WTC11 (cell line): ENCODE measurements around the gene ZSCAN23.

Experiments
- CREB1 ChIP-seq: sonication (generic); formaldehyde crosslinking; IDR thresholded peaks from 2 replicates; pipeline ENCODE4 v1.8.0; 2023; ENCODE audit warnings: mild to moderate bottlenecking, missing genetic modification reagents
- FOXP1 ChIP-seq: sonication (generic); formaldehyde crosslinking; IDR thresholded peaks from 2 replicates; pipeline ENCODE4 v1.8.0; 2022; ENCODE audit warnings: missing genetic modification reagents, mild to moderate bottlenecking, moderate library complexity, borderline replicate concordance
- JUN ChIP-seq: sonication (generic); formaldehyde crosslinking; IDR thresholded peaks from 2 replicates; pipeline ENCODE4 v1.8.0; 2023; ENCODE audit warnings: mild to moderate bottlenecking, missing genetic modification reagents
- MAX ChIP-seq: sonication (generic); formaldehyde crosslinking; IDR thresholded peaks from 2 replicates; pipeline ENCODE4 v1.8.0; 2022; ENCODE audit warnings: mild to moderate bottlenecking, missing genetic modification reagents
- NR2C2 ChIP-seq: sonication (generic); formaldehyde crosslinking; IDR thresholded peaks from 2 replicates; pipeline ENCODE4 v1.8.0; 2022; ENCODE audit warnings: mild to moderate bottlenecking, missing genetic modification reagents
- USF1 ChIP-seq: sonication (generic); formaldehyde crosslinking; IDR thresholded peaks from 2 replicates; pipeline ENCODE4 v1.8.0; 2022; ENCODE audit warnings: mild to moderate bottlenecking, missing genetic modification reagents
- ZNF138 ChIP-seq: sonication (generic); formaldehyde crosslinking; conservative IDR thresholded peaks from 2 replicates; pipeline ENCODE4 v1.8.1; 2022; ENCODE audit warnings: mild to moderate bottlenecking, moderate library complexity, missing genetic modification reagents
- ZNF317 ChIP-seq: sonication (generic); formaldehyde crosslinking; IDR thresholded peaks from 2 replicates; pipeline ENCODE4 v1.8.1; 2023; ENCODE audit warnings: low read depth, mild to moderate bottlenecking, moderate library complexity, missing genetic modification reagents, borderline replicate concordance
- TF ChIP-seq, protein P1 (sequence below): fragments of 200-600 bp; IDR thresholded peaks from 2 replicates; pipeline ENCODE4 v1.8.0; 2022; ENCODE audit warnings: antibody characterized with exemption
- TF ChIP-seq, protein P2 (sequence below): fragments of 250-450 bp; sonication (Bioruptor Pico); IDR thresholded peaks from 2 replicates; pipeline ENCODE4 v1.9.0; 2021; ENCODE audit warnings: mild to moderate bottlenecking
- TF ChIP-seq, protein P3 (sequence below): sonication (generic); formaldehyde crosslinking; IDR thresholded peaks from 2 replicates; pipeline ENCODE4 v1.8.1; 2023; ENCODE audit warnings: mild to moderate bottlenecking, missing genetic modification reagents, borderline replicate concordance

DNA sequence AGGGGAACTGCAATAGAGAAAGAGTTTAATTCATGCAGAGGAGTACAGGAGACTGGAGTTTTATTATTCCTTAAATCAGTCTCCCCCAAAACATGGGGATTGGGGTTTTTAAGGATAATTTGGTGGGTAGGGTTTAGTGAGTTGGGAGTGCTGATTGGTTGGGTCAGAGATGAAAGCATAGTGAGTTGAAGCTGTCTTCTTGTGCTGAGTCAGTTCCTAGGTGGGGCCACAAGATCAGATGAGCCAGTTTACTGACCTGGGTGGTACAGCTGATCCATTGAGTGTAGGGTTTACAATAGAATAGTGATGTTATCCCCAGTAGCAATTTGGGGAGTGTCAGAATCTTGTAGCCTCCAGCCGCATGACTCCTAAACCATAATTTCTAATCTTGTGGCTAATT is 43.2 kb upstream of the ZSCAN23 start:
- TF ChIP-seq ZNF138 (CRISPR knock-in tag) (no peak), USF1 (no peak), CREB1 (CRISPR knock-in tag) (no peak), NR2C2 (CRISPR knock-in tag) (no peak), MAX (CRISPR knock-in tag) (no peak), ZNF317 (CRISPR knock-in tag) (no peak), FOXP1 (CRISPR knock-in tag) (no peak), JUN (CRISPR knock-in tag) (no peak)
- TF ChIP-seq, protein P1, sequence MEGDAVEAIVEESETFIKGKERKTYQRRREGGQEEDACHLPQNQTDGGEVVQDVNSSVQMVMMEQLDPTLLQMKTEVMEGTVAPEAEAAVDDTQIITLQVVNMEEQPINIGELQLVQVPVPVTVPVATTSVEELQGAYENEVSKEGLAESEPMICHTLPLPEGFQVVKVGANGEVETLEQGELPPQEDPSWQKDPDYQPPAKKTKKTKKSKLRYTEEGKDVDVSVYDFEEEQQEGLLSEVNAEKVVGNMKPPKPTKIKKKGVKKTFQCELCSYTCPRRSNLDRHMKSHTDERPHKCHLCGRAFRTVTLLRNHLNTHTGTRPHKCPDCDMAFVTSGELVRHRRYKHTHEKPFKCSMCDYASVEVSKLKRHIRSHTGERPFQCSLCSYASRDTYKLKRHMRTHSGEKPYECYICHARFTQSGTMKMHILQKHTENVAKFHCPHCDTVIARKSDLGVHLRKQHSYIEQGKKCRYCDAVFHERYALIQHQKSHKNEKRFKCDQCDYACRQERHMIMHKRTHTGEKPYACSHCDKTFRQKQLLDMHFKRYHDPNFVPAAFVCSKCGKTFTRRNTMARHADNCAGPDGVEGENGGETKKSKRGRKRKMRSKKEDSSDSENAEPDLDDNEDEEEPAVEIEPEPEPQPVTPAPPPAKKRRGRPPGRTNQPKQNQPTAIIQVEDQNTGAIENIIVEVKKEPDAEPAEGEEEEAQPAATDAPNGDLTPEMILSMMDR, result no peak
- TF ChIP-seq, protein P2, sequence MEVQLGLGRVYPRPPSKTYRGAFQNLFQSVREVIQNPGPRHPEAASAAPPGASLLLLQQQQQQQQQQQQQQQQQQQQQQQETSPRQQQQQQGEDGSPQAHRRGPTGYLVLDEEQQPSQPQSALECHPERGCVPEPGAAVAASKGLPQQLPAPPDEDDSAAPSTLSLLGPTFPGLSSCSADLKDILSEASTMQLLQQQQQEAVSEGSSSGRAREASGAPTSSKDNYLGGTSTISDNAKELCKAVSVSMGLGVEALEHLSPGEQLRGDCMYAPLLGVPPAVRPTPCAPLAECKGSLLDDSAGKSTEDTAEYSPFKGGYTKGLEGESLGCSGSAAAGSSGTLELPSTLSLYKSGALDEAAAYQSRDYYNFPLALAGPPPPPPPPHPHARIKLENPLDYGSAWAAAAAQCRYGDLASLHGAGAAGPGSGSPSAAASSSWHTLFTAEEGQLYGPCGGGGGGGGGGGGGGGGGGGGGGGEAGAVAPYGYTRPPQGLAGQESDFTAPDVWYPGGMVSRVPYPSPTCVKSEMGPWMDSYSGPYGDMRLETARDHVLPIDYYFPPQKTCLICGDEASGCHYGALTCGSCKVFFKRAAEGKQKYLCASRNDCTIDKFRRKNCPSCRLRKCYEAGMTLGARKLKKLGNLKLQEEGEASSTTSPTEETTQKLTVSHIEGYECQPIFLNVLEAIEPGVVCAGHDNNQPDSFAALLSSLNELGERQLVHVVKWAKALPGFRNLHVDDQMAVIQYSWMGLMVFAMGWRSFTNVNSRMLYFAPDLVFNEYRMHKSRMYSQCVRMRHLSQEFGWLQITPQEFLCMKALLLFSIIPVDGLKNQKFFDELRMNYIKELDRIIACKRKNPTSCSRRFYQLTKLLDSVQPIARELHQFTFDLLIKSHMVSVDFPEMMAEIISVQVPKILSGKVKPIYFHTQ, result no peak
- TF ChIP-seq, protein P3, sequence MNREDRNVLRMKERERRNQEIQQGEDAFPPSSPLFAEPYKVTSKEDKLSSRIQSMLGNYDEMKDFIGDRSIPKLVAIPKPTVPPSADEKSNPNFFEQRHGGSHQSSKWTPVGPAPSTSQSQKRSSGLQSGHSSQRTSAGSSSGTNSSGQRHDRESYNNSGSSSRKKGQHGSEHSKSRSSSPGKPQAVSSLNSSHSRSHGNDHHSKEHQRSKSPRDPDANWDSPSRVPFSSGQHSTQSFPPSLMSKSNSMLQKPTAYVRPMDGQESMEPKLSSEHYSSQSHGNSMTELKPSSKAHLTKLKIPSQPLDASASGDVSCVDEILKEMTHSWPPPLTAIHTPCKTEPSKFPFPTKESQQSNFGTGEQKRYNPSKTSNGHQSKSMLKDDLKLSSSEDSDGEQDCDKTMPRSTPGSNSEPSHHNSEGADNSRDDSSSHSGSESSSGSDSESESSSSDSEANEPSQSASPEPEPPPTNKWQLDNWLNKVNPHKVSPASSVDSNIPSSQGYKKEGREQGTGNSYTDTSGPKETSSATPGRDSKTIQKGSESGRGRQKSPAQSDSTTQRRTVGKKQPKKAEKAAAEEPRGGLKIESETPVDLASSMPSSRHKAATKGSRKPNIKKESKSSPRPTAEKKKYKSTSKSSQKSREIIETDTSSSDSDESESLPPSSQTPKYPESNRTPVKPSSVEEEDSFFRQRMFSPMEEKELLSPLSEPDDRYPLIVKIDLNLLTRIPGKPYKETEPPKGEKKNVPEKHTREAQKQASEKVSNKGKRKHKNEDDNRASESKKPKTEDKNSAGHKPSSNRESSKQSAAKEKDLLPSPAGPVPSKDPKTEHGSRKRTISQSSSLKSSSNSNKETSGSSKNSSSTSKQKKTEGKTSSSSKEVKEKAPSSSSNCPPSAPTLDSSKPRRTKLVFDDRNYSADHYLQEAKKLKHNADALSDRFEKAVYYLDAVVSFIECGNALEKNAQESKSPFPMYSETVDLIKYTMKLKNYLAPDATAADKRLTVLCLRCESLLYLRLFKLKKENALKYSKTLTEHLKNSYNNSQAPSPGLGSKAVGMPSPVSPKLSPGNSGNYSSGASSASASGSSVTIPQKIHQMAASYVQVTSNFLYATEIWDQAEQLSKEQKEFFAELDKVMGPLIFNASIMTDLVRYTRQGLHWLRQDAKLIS (CRISPR knock-in tag), result no peak
